A549 (cell line): ENCODE results near the gene TSKU. TPM values are rescaled to one million over a fixed set of nuclear protein-coding genes. Genes with fewer than 3 reads are reported as not detected.

Experiments used
- ATAC-seq, 2 experiments: fragments of 200-7000 bp in 1 of 2; fragments of >200 bp in 1 of 2; cut with Nextera tagmentation in 1 of 2; cut with Tn5 transposase in 1 of 2; 3 replicates each; pipeline versions ENCODE4 v1.8.0 to v1.9.1; 2018 to 2020; ENCODE audit warnings: mild to moderate bottlenecking in 1 of 2, moderate library complexity in 1 of 2
- CTCF ChIA-PET: fragments of 300-600 bp; sonication (Branson Sonifier 250); formaldehyde crosslinking; extraction: SDS; loops from one replicate; lab custom pipeline; 2021; ENCODE audit warnings: antibody characterized with exemption, inconsistent platforms; lab: Yijun Ruan, JAX
- POLR2A ChIA-PET: fragments of 350-600 bp; formaldehyde crosslinking; extraction: SDS; loops from one replicate; lab custom pipeline; 2021; ENCODE audit warnings: antibody characterized with exemption, inconsistent platforms; lab: Yijun Ruan, JAX
- DNase-seq, 2 experiments: peaks; one replicate each; pipeline versions ENCODE4 v3.0.0 to v3.0.0-alpha.2; 2011 to 2016; ENCODE audit warnings: low read depth in 1 of 2, low spot score in 1 of 2
- FAIRE-seq: peaks from 2 replicates; lab custom pipeline; 2011; peaks lifted over from hg19 to GRCh38; lab: Jason Lieb, UNC
- H3K27ac ChIP-seq, 2 experiments: fragments of >200 bp; sonication (Bioruptor Twin); formaldehyde crosslinking; 3 replicates each; pipeline ENCODE4 v1.5.1; 2016 to 2017
- H3K4me1 ChIP-seq: fragments of >200 bp; sonication (Bioruptor Twin); formaldehyde crosslinking; 3 replicates; pipeline ENCODE4 v1.6.1; 2016
- H3K4me2 ChIP-seq: fragments of >200 bp; sonication (Bioruptor Twin); formaldehyde crosslinking; 3 replicates; pipeline ENCODE4 v1.6.1; 2016
- H3K4me3 ChIP-seq: fragments of >200 bp; sonication (Bioruptor Twin); formaldehyde crosslinking; 3 replicates; pipeline ENCODE4 v1.5.1; 2016
- H3K9me3 ChIP-seq: fragments of >200 bp; sonication (Bioruptor Twin); formaldehyde crosslinking; 3 replicates; pipeline ENCODE4 v1.6.1; 2016
- CBX2 ChIP-seq: fragments of 200-600 bp; sonication (generic); IDR thresholded peaks from 2 replicates; pipeline ENCODE4 v1.6.1; 2016; ENCODE audit warnings: low read depth, mild to moderate bottlenecking, borderline replicate concordance
- CBX8 ChIP-seq: fragments of 200-600 bp; sonication (generic); IDR thresholded peaks from 2 replicates; pipeline ENCODE4 v1.6.1; 2016
- CEBPB ChIP-seq, 2 experiments: fragments of >200 bp in 1 of 2; sonication (Bioruptor Twin) in 1 of 2; formaldehyde crosslinking in 1 of 2; IDR thresholded peaks; 2 replicates each; pipeline ENCODE4 v1.6.1; 2012 to 2016
- EHF ChIP-seq: fragments of 250-450 bp; sonication (Bioruptor Pico); IDR thresholded peaks from 2 replicates; pipeline ENCODE4 v1.5.0; 2020; ENCODE audit warnings: mild to moderate bottlenecking
- ESRRA ChIP-seq: fragments of 150-350 bp; IDR thresholded peaks from 2 replicates; pipeline ENCODE4 v1.6.1; 2014; ENCODE audit warnings: mild to moderate bottlenecking, low read length, borderline replicate concordance
- FOSB ChIP-seq: fragments of 250-450 bp; sonication (Bioruptor Pico); IDR thresholded peaks from 2 replicates; pipeline ENCODE4 v1.5.0; 2020; ENCODE audit warnings: mild to moderate bottlenecking, moderate library complexity
- FOSL2 ChIP-seq, 2 experiments: fragments of 450-650 bp in 1 of 2; fragments of >200 bp in 1 of 2; sonication (Bioruptor Twin) in 1 of 2; formaldehyde crosslinking; IDR thresholded peaks; 2 replicates each; pipeline versions ENCODE4 v1.5.0 to v1.6.1; 2016 to 2020; ENCODE audit warnings: mild to moderate bottlenecking in 1 of 2, moderate library complexity in 1 of 2
- FOXS1 ChIP-seq: fragments of 250-450 bp; sonication (Bioruptor Pico); IDR thresholded peaks from 2 replicates; pipeline ENCODE4 v1.5.0; 2020; ENCODE audit warnings: mild to moderate bottlenecking, moderate library complexity
- GATA3 ChIP-seq: IDR thresholded peaks from 2 replicates; pipeline ENCODE4 v1.6.1; 2012; ENCODE audit warnings: borderline replicate concordance
- HEYL ChIP-seq: fragments of 250-450 bp; sonication (Bioruptor Pico); IDR thresholded peaks from 2 replicates; pipeline ENCODE4 v1.8.0; 2021; ENCODE audit warnings: mild to moderate bottlenecking, moderate library complexity
- HOXA7 ChIP-seq: fragments of 250-450 bp; sonication (Bioruptor Pico); IDR thresholded peaks from 2 replicates; pipeline ENCODE4 v1.5.0; 2020; ENCODE audit warnings: mild to moderate bottlenecking, moderate library complexity
- HOXB13 ChIP-seq: fragments of 250-450 bp; sonication (Bioruptor Pico); IDR thresholded peaks from 2 replicates; pipeline ENCODE4 v1.5.0; 2020; ENCODE audit warnings: low read depth, mild to moderate bottlenecking, moderate library complexity
- HOXB5 ChIP-seq: fragments of 250-450 bp; sonication (Bioruptor Pico); IDR thresholded peaks from 2 replicates; pipeline ENCODE4 v1.5.0; 2020; ENCODE audit warnings: mild to moderate bottlenecking, moderate library complexity
- JUN ChIP-seq, 2 experiments: fragments of >200 bp; sonication (Bioruptor Twin); formaldehyde crosslinking; IDR thresholded peaks; 2 replicates in 1 of 2; 3 replicates in 1 of 2; pipeline ENCODE4 v1.6.1; 2016 to 2017
- KDM5A ChIP-seq: fragments of 200-600 bp; sonication (generic); IDR thresholded peaks from 2 replicates; pipeline ENCODE4 v1.6.1; 2016; ENCODE audit warnings: antibody characterized with exemption, mild to moderate bottlenecking
- MAZ ChIP-seq: fragments of 150-350 bp; IDR thresholded peaks from 2 replicates; pipeline ENCODE4 v1.6.1; 2014; ENCODE audit warnings: antibody characterized with exemption, low read depth, low read length, borderline replicate concordance
- MYC ChIP-seq: IDR thresholded peaks from 2 replicates; pipeline ENCODE4 v1.6.1; 2012; ENCODE audit warnings: mild to moderate bottlenecking, inconsistent platforms, low read length, improper control_type of control experiment, borderline replicate concordance
- NR3C1 ChIP-seq: fragments of >200 bp; sonication (Bioruptor Twin); formaldehyde crosslinking; IDR thresholded peaks from 3 replicates; pipeline ENCODE4 v1.6.1; 2017
- PHF8 ChIP-seq: fragments of 200-600 bp; sonication (generic); IDR thresholded peaks from 2 replicates; pipeline ENCODE4 v1.6.1; 2016; ENCODE audit warnings: low read depth, mild to moderate bottlenecking, antibody characterized with exemption, moderate library complexity, borderline replicate concordance
- POLR2A ChIP-seq: IDR thresholded peaks from 2 replicates; pipeline ENCODE4 v1.6.1; 2012; ENCODE audit warnings: mild to moderate bottlenecking, low read length
- POLR2AphosphoS2 ChIP-seq: conservative IDR thresholded peaks from 2 replicates; pipeline ENCODE4 v1.6.1; 2012; ENCODE audit warnings: low read length, improper control_type of control experiment, inconsistent platforms
- RARB ChIP-seq: fragments of 250-450 bp; sonication (Bioruptor Pico); IDR thresholded peaks from 2 replicates; pipeline ENCODE4 v1.8.0; 2021; ENCODE audit warnings: mild to moderate bottlenecking, moderate library complexity
- RCOR1 ChIP-seq: fragments of 150-350 bp; IDR thresholded peaks from 2 replicates; pipeline ENCODE4 v1.6.1; 2014; ENCODE audit warnings: antibody characterized with exemption, low read length, low read depth
- RNF2 ChIP-seq: fragments of 200-600 bp; sonication (generic); IDR thresholded peaks from 2 replicates; pipeline ENCODE4 v1.6.1; 2016; ENCODE audit warnings: low read depth, mild to moderate bottlenecking, antibody characterized with exemption, moderate library complexity, borderline replicate concordance
- SMC3 ChIP-seq: fragments of >200 bp; sonication (Bioruptor Twin); formaldehyde crosslinking; IDR thresholded peaks from 3 replicates; pipeline ENCODE4 v1.6.1; 2018; ENCODE audit warnings: inconsistent platforms
- TFCP2L1 ChIP-seq: fragments of 250-450 bp; sonication (Bioruptor Pico); IDR thresholded peaks from 2 replicates; pipeline ENCODE4 v1.5.0; 2021; ENCODE audit warnings: mild to moderate bottlenecking
- TP53 ChIP-seq: fragments of 250-450 bp; sonication (Bioruptor Pico); IDR thresholded peaks from 2 replicates; pipeline ENCODE4 v1.5.0; 2021; ENCODE audit warnings: mild to moderate bottlenecking, moderate library complexity
- ZC3H11A ChIP-seq: fragments of 450-650 bp; IDR thresholded peaks from 2 replicates; pipeline ENCODE4 v1.6.1; 2014; ENCODE audit warnings: antibody characterized with exemption, mild to moderate bottlenecking
- WGBS: methylation state at CpG from one replicate; pipeline ENCODE4 v1.1.6; 2017; ENCODE audit errors: missing lambda C conversion rate; 5-methylcytosine and 5-hydroxymethylcytosine counted together
- polyA plus RNA-seq, 4 experiments: library from polyadenylated mRNA; depleted of rRNA in 3 of 4; stranded (reverse); fragments of >200 nt; fragmentation: RNase III in 1 of 4; extraction: RNeasy Plus Mini Kit Qiagen cat#74134 plus additional on column Dnase treatment in 1 of 4; gene quantifications; 2 replicates in 3 of 4; 3 replicates in 1 of 4; pipeline ENCODE4 v1.2.3, GENCODE V29; 2011 to 2017
- TF ChIP-seq, protein P1 (sequence below): fragments of 250-450 bp; sonication (Bioruptor Pico); IDR thresholded peaks from 2 replicates; pipeline ENCODE4 v1.5.0; 2020; ENCODE audit warnings: low read depth, mild to moderate bottlenecking, moderate library complexity
- TF ChIP-seq, protein P2 (sequence below): IDR thresholded peaks from 2 replicates; pipeline ENCODE4 v1.6.1; 2012
- TF ChIP-seq, protein P3 (sequence below): fragments of >200 bp; sonication (Bioruptor Twin); formaldehyde crosslinking; IDR thresholded peaks from 3 replicates; pipeline ENCODE4 v1.5.1; 2016
- TF ChIP-seq, protein P4 (sequence below): IDR thresholded peaks from 2 replicates; pipeline ENCODE4 v1.6.1; 2012; ENCODE audit warnings: low read depth, borderline replicate concordance

TSKU gene
- polyA plus RNA-seq, 2 of the 4 experiments (the other 2 are of a cell fraction), result 164 to 171 TPM

DNA sequence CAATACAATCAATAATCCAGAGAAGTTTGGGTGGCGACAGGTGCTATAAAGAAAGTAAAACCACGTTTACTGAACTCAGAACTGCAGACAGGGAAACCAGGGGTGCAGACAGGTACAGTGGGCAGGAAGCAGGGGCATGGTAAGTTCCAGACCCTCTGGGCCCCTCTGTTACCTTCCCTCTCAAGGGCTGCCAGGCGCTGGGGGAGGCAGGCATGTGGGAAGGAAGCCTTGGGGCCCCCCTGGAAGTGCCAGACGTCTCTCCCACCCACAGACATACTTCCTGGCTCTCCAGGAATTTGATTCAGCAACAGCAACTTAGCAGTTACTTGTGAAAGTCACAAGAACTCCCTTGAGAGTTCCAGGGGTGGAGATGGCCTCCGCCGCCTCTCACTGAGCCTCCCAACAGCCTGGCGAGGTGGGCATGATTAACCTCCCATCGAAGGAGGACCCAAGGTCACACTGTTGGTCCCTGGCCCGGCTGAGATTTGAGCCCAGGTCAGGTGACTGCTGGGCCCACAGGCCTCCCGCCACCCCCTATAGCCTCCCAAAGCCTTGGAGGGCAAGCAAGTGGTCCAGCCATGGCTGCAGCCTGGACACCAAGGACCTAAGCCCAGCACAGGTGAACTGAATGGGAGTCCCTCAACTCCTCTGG lies 14.1 kb upstream of the TSKU start:
- peak; percentile 75; the same call in 1 of the 2 replicates for TF ChIP-seq FOSB
- TF ChIP-seq, protein P1, sequence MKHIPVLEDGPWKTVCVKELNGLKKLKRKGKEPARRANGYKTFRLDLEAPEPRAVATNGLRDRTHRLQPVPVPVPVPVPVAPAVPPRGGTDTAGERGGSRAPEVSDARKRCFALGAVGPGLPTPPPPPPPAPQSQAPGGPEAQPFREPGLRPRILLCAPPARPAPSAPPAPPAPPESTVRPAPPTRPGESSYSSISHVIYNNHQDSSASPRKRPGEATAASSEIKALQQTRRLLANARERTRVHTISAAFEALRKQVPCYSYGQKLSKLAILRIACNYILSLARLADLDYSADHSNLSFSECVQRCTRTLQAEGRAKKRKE (CRISPR knock-in tag), result peak; percentile 42; the same call in 1 of the 2 replicates
- TF ChIP-seq EHF (CRISPR knock-in tag), result peak; percentile 67
- TF ChIP-seq GATA3, result 0 out of 2 replicates have a peak, but pooled peaks have one; percentile 27
- TF ChIP-seq RNF2, result no peak
- TF ChIP-seq HOXA7 (CRISPR knock-in tag), result peak; percentile 56; the same call in 1 of the 2 replicates
- peak in 1 of 2 experiments; percentile 29; a peak in 1 of 5 replicates for TF ChIP-seq JUN (IDR thresholded peaks at IDR 0.05)
- peak; percentile 81 for TF ChIP-seq TFCP2L1 (CRISPR knock-in tag)
- TF ChIP-seq ZC3H11A, result no peak
- peak; percentile 59; the same call in 1 of the 2 replicates for TF ChIP-seq HOXB13 (CRISPR knock-in tag)
- peak; percentile 28 for TF ChIP-seq RARB (CRISPR knock-in tag)
- TF ChIP-seq POLR2AphosphoS2, result no peak
- 0 out of 2 replicates have a peak, but pooled peaks have one; percentile 6 for TF ChIP-seq ESRRA
- TF ChIP-seq FOSL2 (IDR thresholded peaks at IDR 0.05), result no peak
- TF ChIP-seq FOSL2 (CRISPR knock-in tag; IDR thresholded peaks at IDR 0.05), result peak; percentile 21
- peak overlapping the region; percentile 58 for H3K4me3 ChIP-seq
- POLR2A ChIA-PET, result interaction anchor here (0.7 to 5.1 kb wide), 12 partner anchors 8 to 151 kb away, joined by 3 to 134 read pairs (median 6); partner anchors contain the start of gene TSKU
- peak overlapping the region; percentile 95 for H3K4me2 ChIP-seq
- CTCF ChIA-PET, result interaction anchor here (0.7 to 12.9 kb wide), 10 partner anchors 9 to 152 kb away, joined by 3 to 78 read pairs (median 5); no protein-coding TSS in a partner anchor
- peaks cover 95% of the 10 kb centered on the region for H3K4me1 ChIP-seq
- ATAC-seq, result peak in 1 of 2 experiments; percentile 0; a peak in 2 of 6 replicates
- FAIRE-seq, result no peak
- peak overlapping the region; percentile 97 to 100 for H3K27ac ChIP-seq
- 0 out of 3 replicates have a peak, but pooled peaks cover under 1% of the 10 kb centered on the region for H3K9me3 ChIP-seq
- WGBS, result 2% methylated on average over 9 of the region's 10 CpGs
- DNase-seq, result no peak

DNA sequence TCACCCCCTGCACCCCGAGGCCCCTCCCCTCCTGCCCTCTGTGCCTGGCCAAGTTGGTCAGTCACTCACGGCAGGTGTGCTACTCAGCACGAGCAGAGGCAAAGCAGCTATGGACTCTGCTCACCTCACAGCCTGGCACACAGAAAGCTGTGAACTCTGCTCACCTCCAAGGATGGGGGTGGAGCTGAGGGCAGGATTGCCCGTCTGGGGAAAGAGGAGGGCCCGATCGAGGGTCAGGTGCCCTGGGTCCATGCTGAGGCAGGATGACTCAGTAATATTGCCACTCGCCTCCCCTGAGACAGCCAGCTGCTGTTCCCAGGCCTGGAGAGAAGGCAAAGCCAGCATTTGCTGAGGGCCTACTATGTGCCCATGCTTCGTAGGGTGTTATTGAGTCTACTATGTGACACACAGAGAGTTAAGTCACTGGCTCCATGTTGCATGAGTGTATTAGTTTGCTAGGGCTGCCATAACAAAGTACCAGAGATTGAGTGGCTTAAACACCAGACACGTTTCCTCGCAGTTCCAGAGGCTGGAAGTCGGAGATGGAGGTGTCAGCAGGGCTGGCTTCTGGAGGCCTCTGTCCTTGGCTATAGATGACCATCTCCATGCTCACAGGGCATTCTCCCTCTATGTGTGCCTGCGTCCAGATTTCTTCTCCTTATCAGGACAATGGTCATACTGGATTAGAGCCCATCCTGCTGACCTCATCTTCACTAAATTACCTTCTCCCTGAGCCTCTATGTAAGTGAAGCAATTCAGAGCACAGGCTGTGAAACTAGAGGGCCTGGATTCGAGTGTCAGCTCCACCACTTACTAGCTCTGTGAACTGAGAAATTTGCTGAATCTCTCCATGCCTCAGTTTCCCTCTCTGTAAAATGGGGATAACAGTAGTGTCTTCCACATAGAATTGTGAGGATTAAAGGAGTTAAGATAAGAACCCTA lies 13.2 kb upstream of the TSKU start:
- Histone ChIP-seq H3K4me2 (peak overlapping the region; percentile 95), H3K4me3 (peak overlapping the region; percentile 58), H3K4me1 (peaks cover 89% of the 10 kb centered on the region), H3K27ac (peak overlapping the region; percentile 97 to 100), H3K9me3 (peaks cover 4% of the 10 kb centered on the region; the same call in 1 of the 3 replicates)
- 6% methylated on average over 7 of the region's 13 CpGs for WGBS
- ChIA-PET POLR2A (interaction anchor here (0.6 to 5.1 kb wide), 18 partner anchors 9 to 150 kb away, joined by 3 to 134 read pairs (median 5); partner anchors contain the start of gene TSKU), CTCF (interaction anchor here (0.7 to 4.4 kb wide), 15 partner anchors 8 to 151 kb away, joined by 3 to 30 read pairs (median 4); no protein-coding TSS in a partner anchor)
- peak; percentile 93 to 96 for DNase-seq
- ATAC-seq, result peak; percentile 67 to 77
- FAIRE-seq, result peak; percentile 98
- TF ChIP-seq MAZ (no peak), MYC (no peak), TFCP2L1 (CRISPR knock-in tag) (peak; percentile 94), SMC3 (no peak), FOXS1 (CRISPR knock-in tag) (no peak; the same call in none of the 2 replicates), KDM5A (no peak), RCOR1 (no peak), HEYL (CRISPR knock-in tag) (peak; percentile 93), HOXB5 (CRISPR knock-in tag) (peak; percentile 80), TP53 (CRISPR knock-in tag) (peak; percentile 92), PHF8 (no peak), CBX2 (no peak), CBX8 (no peak), POLR2A (peak; percentile 68), NR3C1 (no peak), CEBPB (IDR thresholded peaks at IDR 0.05) (peak in 1 of 2 experiments; percentile 48; a peak in 1 of 4 replicates), HOXB13 (CRISPR knock-in tag) (peak; percentile 94)
- TF ChIP-seq, protein P2, sequence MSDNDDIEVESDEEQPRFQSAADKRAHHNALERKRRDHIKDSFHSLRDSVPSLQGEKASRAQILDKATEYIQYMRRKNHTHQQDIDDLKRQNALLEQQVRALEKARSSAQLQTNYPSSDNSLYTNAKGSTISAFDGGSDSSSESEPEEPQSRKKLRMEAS, result peak; percentile 89
- TF ChIP-seq, protein P3, sequence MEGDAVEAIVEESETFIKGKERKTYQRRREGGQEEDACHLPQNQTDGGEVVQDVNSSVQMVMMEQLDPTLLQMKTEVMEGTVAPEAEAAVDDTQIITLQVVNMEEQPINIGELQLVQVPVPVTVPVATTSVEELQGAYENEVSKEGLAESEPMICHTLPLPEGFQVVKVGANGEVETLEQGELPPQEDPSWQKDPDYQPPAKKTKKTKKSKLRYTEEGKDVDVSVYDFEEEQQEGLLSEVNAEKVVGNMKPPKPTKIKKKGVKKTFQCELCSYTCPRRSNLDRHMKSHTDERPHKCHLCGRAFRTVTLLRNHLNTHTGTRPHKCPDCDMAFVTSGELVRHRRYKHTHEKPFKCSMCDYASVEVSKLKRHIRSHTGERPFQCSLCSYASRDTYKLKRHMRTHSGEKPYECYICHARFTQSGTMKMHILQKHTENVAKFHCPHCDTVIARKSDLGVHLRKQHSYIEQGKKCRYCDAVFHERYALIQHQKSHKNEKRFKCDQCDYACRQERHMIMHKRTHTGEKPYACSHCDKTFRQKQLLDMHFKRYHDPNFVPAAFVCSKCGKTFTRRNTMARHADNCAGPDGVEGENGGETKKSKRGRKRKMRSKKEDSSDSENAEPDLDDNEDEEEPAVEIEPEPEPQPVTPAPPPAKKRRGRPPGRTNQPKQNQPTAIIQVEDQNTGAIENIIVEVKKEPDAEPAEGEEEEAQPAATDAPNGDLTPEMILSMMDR, result no peak
- TF ChIP-seq, protein P4, sequence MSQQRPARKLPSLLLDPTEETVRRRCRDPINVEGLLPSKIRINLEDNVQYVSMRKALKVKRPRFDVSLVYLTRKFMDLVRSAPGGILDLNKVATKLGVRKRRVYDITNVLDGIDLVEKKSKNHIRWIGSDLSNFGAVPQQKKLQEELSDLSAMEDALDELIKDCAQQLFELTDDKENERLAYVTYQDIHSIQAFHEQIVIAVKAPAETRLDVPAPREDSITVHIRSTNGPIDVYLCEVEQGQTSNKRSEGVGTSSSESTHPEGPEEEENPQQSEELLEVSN, result peak; percentile 72
